ENCODE results near the gene TMEM150C.

DNA sequence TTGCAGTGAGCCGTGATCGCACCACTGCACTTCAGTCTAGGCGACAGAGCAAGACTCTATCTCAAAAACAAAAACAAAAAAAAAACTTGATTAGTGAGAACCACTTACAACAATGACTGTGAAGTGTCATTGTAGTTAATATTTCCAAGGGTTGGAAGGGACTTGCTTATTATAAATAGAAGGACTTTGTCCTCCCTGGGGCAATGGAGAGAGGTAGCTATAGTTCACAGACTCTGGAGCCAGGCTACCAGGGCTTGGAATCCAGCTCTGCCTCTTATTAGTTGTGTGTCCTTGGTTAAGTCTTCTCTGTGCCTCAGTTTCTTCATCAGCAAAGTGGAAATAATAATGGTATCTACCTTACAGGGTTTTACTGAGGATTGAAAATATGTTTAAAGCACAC lies 51.6 kb downstream of the TMEM150C start:
- TF ChIP-seq EP300 (IDR thresholded peaks at IDR 0.05) (no peak), POLR2A (IDR thresholded peaks at IDR 0.05) (no peak)
